Mammary epithelial cell (primary cell): ENCODE results near the gene SMYD3.

Source experiments
- EZH2 ChIP-seq: IDR thresholded peaks from 2 replicates; pipeline ENCODE4 v1.6.1; 2012; ENCODE audit warnings: low read length, inconsistent platforms, borderline replicate concordance
- TF ChIP-seq, protein P1 (sequence below), 2 donors: IDR thresholded peaks in 1 of 2; conservative IDR thresholded peaks in 1 of 2; 2 replicates each; pipeline ENCODE4 v1.5.1; 2011 to 2012; ENCODE audit warnings: inconsistent platforms in 2 of 2, low read length in 2 of 2, mild to moderate bottlenecking in 2 of 2, control low read depth in 1 of 2, low read depth in 1 of 2; ENCODE audit not compliant: insufficient read depth in 1 of 2; ENCODE audit errors: extremely low read depth in 1 of 2

DNA sequence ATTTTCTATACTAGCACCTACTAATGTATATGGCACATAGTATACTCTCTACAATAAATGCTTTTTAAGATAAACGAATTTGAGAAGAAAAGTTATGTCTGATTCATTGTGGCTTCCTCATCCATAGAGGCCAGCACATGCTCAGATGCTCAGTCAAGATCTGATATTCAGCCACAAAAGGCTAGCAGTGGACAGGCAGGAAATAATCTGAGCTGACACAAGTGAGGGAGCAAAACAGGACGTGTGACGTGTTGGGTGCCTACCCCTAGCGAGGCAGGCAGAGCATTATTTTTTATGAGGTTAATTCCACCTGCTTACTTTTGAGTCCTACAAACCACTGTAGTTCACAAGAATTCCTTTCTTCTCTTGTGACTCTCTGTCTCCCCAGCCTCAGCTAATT is 550.9 kb downstream of the SMYD3 start:
- TF ChIP-seq, protein P1, sequence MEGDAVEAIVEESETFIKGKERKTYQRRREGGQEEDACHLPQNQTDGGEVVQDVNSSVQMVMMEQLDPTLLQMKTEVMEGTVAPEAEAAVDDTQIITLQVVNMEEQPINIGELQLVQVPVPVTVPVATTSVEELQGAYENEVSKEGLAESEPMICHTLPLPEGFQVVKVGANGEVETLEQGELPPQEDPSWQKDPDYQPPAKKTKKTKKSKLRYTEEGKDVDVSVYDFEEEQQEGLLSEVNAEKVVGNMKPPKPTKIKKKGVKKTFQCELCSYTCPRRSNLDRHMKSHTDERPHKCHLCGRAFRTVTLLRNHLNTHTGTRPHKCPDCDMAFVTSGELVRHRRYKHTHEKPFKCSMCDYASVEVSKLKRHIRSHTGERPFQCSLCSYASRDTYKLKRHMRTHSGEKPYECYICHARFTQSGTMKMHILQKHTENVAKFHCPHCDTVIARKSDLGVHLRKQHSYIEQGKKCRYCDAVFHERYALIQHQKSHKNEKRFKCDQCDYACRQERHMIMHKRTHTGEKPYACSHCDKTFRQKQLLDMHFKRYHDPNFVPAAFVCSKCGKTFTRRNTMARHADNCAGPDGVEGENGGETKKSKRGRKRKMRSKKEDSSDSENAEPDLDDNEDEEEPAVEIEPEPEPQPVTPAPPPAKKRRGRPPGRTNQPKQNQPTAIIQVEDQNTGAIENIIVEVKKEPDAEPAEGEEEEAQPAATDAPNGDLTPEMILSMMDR (conservative IDR thresholded peaks at IDR 0.05 in 1 of 2, IDR thresholded peaks at IDR 0.05 in 1 of 2; ENCODE audit: extremely low read depth in 1 of 2, insufficient read depth in 1 of 2, low read depth in 1 of 2, low read length in 2 of 2), result no peak
- TF ChIP-seq EZH2, result no peak
